Transverse colon (tissue), 4 donors: ENCODE data around the gene LGR6. TPM values are rescaled to one million over a fixed set of nuclear protein-coding genes. Genes with fewer than 3 reads are reported as not detected.

Experiments used
- DNase-seq: peaks from one replicate; pipeline ENCODE4 v3.0.0-alpha.2; 2019
- H3K27ac ChIP-seq, 4 donors: fragments of 200-600 bp; sonication (generic); 2 replicates each; pipeline ENCODE4 v1.5.1; 2016 to 2018; ENCODE audit warnings: inconsistent platforms in 4 of 4
- H3K27me3 ChIP-seq: fragments of 200-600 bp; sonication (generic); 2 replicates; pipeline ENCODE4 v1.5.1; 2017; ENCODE audit warnings: inconsistent platforms
- H3K36me3 ChIP-seq, 4 donors: fragments of 200-600 bp; sonication (generic); 2 replicates each; pipeline ENCODE4 v1.5.1; 2017 to 2019; ENCODE audit warnings: inconsistent platforms in 4 of 4
- H3K4me1 ChIP-seq, 4 donors: fragments of 200-600 bp; sonication (generic); 2 replicates each; pipeline ENCODE4 v1.5.1; 2017 to 2020; ENCODE audit warnings: inconsistent platforms in 4 of 4
- H3K4me3 ChIP-seq, 4 donors: fragments of 200-600 bp; sonication (generic); 1 replicate in 1 of 4; 2 replicates in 3 of 4; pipeline versions ENCODE4 v1.5.1 to v1.6.1; 2017 to 2019; ENCODE audit warnings: inconsistent platforms in 4 of 4
- H3K9me3 ChIP-seq, 2 donors: fragments of 200-600 bp; sonication (generic); 2 replicates each; pipeline ENCODE4 v1.5.1; 2017 to 2019; ENCODE audit warnings: inconsistent platforms in 2 of 2
- EP300 ChIP-seq: sonication (generic); formaldehyde crosslinking; IDR thresholded peaks from one replicate; pipeline ENCODE4 v1.6.1; 2017; ENCODE audit warnings: antibody characterized with exemption, low read depth
- POLR2A ChIP-seq: fragments of 450-650 bp; IDR thresholded peaks from one replicate; pipeline ENCODE4 v1.6.1; 2016; ENCODE audit warnings: antibody characterized with exemption, mild to moderate bottlenecking, moderate library complexity
- POLR2AphosphoS5 ChIP-seq, 3 donors: sonication (generic); formaldehyde crosslinking; IDR thresholded peaks; one replicate each; pipeline ENCODE4 v1.6.1; 2016; ENCODE audit warnings: antibody characterized with exemption in 3 of 3
- WGBS, 2 donors: methylation state at CpG; one replicate each; pipeline ENCODE4 v1.1.5; 2018; ENCODE audit warnings: low coverage in 1 of 2; 5-methylcytosine and 5-hydroxymethylcytosine counted together
- in situ Hi-C, 4 donors: fragments of 200-750 bp; cut with MboI; loops; one replicate each; pipeline versions ENCODE4 v1.15.0 to v1.15.1; 2017; ENCODE audit warnings: low sequenced_read_pairs in 3 of 4, low pct_ligation_motif_present in 1 of 4, low pct_unique_long_range_greater_than_20kb in 1 of 4
- intact Hi-C: fragments of 100-400 bp; cut with DNase I; formaldehyde crosslinking; loops from one replicate; pipeline ENCODE4 v1.15.1; 2023; ENCODE audit warnings: low total_unique reads
- total RNA-seq, 4 donors: library from RNA; depleted of rRNA; stranded (reverse); fragments of >200 nt; gene quantifications; one replicate each; pipeline ENCODE4 v1.1.0, GENCODE V29; 2016
- TF ChIP-seq, protein P1 (sequence below), 5 experiments: fragments of 200-600 bp in 3 of 5; fragments of 450-650 bp in 2 of 5; sonication (generic) in 3 of 5; IDR thresholded peaks; 1 replicate in 2 of 5; 2 replicates in 3 of 5; pipeline ENCODE4 v1.5.1; 2016 to 2017; ENCODE audit warnings: antibody characterized with exemption in 5 of 5, inconsistent platforms in 3 of 5, mild to moderate bottlenecking in 2 of 5, moderate library complexity in 1 of 5

Gene LGR6
- total RNA-seq, 4 donors from 2014 or later = 0.41 to 1.6 TPM; not detected in 2

DNA sequence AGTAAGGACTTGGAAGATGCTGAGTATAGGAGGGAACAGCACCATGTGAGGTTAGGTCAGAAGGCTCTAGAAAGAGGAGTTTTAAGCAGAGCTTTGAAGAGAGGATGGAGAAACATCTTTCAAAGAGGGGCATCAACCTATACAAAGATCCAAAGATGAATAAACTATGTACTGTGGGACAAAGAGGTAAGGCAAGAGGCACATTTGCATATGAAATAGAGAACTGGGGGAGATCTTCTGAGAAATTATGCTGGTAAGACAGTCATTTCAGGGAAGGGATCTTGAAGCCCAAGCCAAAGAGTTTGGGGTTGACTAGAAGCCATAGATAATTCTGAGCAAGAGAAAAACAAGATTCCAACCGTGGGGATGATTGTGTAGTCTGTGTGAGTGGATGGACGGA lies 70.0 kb downstream of the LGR6 start:
- WGBS, 2 donors = 44 to 63% methylated on average over 2 of the region's 2 CpGs
- H3K27ac ChIP-seq = no peak overlapping the region
- no peaks in the 10 kb centered on the region for H3K36me3 ChIP-seq
- no peaks in the 10 kb centered on the region for H3K9me3 ChIP-seq
- no peaks in the 10 kb centered on the region for H3K4me1 ChIP-seq
- no peak for TF ChIP-seq EP300
- no peak overlapping the region for H3K4me3 ChIP-seq
- peaks cover 12% of the 10 kb centered on the region for H3K27me3 ChIP-seq
- intact Hi-C loops = no loop called here
- in situ Hi-C loops = no loop called here
- DNase-seq = no peak

DNA sequence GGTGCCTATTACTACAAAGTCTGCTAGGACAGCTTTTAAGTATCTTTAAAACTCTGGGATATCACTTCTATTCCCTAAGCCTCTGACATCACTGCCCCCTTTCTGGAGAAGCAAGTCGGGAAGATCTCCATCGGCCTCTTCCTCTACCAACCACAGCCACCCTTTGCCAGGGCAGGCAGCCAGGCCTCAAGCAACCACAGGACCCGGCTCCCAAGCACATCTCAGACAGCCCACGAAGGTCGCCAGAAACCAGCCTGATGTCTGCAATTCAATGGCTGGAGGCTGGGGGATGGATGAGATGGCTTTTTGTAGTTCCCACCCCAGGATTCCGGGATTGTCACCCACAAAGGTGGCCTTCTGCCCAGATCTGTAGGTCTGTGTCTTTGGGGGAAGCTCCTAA lies 70.7 kb downstream of the LGR6 start:
- intact Hi-C loops (no loop called here), in situ Hi-C loops (no loop called here)
- Histone ChIP-seq H3K4me1 (no peaks in the 10 kb centered on the region), H3K9me3 (no peaks in the 10 kb centered on the region), H3K27me3 (peaks cover 12% of the 10 kb centered on the region), H3K36me3 (no peaks in the 10 kb centered on the region), H3K27ac (no peak overlapping the region), H3K4me3 (no peak overlapping the region)
- TF ChIP-seq POLR2A (no peak), EP300 (no peak), POLR2AphosphoS5 (IDR thresholded peaks at IDR 0.05) (no peak)
- TF ChIP-seq, protein P1, sequence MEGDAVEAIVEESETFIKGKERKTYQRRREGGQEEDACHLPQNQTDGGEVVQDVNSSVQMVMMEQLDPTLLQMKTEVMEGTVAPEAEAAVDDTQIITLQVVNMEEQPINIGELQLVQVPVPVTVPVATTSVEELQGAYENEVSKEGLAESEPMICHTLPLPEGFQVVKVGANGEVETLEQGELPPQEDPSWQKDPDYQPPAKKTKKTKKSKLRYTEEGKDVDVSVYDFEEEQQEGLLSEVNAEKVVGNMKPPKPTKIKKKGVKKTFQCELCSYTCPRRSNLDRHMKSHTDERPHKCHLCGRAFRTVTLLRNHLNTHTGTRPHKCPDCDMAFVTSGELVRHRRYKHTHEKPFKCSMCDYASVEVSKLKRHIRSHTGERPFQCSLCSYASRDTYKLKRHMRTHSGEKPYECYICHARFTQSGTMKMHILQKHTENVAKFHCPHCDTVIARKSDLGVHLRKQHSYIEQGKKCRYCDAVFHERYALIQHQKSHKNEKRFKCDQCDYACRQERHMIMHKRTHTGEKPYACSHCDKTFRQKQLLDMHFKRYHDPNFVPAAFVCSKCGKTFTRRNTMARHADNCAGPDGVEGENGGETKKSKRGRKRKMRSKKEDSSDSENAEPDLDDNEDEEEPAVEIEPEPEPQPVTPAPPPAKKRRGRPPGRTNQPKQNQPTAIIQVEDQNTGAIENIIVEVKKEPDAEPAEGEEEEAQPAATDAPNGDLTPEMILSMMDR (IDR thresholded peaks at IDR 0.05) = no peak
- DNase-seq = no peak
- WGBS, 2 donors = 57 to 80% methylated on average over 1 to 6 of the region's 6 CpGs

DNA sequence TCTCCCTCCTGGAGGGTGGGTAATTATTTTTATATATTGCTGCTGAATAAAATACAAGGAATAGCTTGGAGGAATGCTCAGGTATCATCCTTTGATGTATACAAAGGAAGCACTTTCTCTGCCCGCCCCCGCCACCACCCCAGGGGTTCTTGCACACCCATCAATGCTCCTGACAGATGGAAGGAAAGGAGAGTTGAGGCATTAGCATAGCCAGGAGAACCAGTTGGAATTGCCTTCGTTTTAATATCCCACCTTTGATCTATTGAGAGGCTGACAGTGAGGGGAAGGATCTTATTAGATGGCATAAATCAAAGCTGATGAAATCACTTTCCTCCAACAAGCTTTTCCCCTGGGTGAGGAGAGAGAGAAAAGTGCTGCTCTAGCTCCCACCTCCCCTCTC lies 71.1 kb downstream of the LGR6 start:
- DNase-seq = no peak
- no peaks in the 10 kb centered on the region for H3K4me1 ChIP-seq
- intact Hi-C loops = no loop called here
- in situ Hi-C loops = no loop called here
- H3K4me3 ChIP-seq = no peak overlapping the region
- TF ChIP-seq POLR2AphosphoS5 (IDR thresholded peaks at IDR 0.05) = no peak
- no peak for TF ChIP-seq EP300
- TF ChIP-seq, protein P1 (IDR thresholded peaks at IDR 0.05) = no peak
- TF ChIP-seq POLR2A = no peak
- H3K27ac ChIP-seq = no peak overlapping the region
- no peaks in the 10 kb centered on the region for H3K36me3 ChIP-seq
- no peaks in the 10 kb centered on the region for H3K9me3 ChIP-seq
- 69% methylated on average over 3 of the region's 3 CpGs; no CpG with 5 or more reads in 1 of the 2 donors for WGBS, 2 donors
- H3K27me3 ChIP-seq = peaks cover 12% of the 10 kb centered on the region

DNA sequence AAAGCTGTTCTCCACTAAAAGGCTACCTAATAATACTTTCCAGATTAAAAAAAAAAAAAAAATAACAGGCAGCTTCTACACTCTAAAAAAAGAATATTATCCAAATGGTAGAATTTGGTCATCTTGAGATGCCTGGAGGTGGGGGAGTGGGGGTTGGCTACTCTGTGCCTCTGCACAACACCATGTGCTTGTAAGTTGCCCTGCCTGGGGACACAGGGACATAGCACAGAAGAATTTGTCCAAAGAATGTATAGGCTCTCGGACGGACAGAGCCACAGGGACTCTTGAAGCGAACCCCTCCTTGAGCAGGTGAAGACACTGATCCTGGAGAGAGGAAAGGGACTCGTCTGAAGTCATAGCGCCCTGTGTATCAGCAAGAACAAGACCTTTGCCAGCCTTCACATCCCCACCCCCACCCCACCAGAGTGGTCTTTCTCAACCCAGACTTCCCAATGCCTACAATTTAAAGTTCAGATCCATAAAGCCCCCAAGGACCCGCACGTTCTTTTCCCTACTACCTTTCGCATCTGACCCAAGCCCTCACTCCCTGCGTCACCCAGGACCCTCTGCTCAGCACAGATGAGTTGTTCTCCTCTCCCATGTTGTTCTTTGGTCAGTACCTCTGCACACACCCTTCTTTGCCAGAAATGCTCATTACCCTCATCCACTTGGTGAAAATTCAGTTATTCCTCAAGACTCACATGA lies 72.6 kb downstream of the LGR6 start:
- TF ChIP-seq EP300 (no peak), POLR2A (no peak), POLR2AphosphoS5 (IDR thresholded peaks at IDR 0.05) (no peak)
- TF ChIP-seq, protein P1 (IDR thresholded peaks at IDR 0.05) = no peak
- H3K36me3 ChIP-seq = no peaks in the 10 kb centered on the region
- 89 to 90% methylated on average over 6 to 9 of the region's 9 CpGs for WGBS, 2 donors
- H3K9me3 ChIP-seq = no peaks in the 10 kb centered on the region
- peaks cover 8% of the 10 kb centered on the region for H3K27me3 ChIP-seq
- no peak for DNase-seq
- no peak overlapping the region for H3K27ac ChIP-seq
- in situ Hi-C loops (no loop called here), intact Hi-C loops (no loop called here)
- H3K4me3 ChIP-seq = no peak overlapping the region
- no peaks in the 10 kb centered on the region for H3K4me1 ChIP-seq

DNA sequence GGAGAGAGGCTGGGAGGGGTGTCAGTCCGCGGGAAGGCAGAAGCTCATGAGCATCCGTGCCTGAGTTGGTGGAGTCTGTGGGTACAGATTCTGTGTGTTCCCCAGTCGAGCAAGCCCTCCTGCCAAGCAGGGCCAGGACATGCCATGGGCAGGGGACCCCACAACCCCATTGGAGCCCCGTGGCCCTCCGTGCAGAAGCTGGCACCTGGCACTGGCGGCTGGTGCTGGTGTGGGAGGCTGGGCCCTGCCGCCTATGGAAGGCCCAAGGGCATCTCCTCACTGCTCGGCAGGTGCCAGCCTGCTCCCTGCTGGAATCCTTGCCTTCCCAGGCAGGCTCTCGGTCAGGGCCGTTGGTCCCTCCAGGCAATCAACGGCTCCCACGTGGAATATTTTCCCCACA lies 74.4 kb downstream of the LGR6 start:
- no peaks in the 10 kb centered on the region for H3K4me1 ChIP-seq
- H3K36me3 ChIP-seq = no peaks in the 10 kb centered on the region
- peaks cover 8% of the 10 kb centered on the region for H3K27me3 ChIP-seq
- intact Hi-C loops (no loop called here), in situ Hi-C loops (no loop called here)
- no peaks in the 10 kb centered on the region for H3K9me3 ChIP-seq
- no peak for DNase-seq
- TF ChIP-seq POLR2AphosphoS5 (IDR thresholded peaks at IDR 0.05) = no peak
- TF ChIP-seq, protein P1 (IDR thresholded peaks at IDR 0.05) = no peak
- no peak for TF ChIP-seq POLR2A
- TF ChIP-seq EP300 = no peak
- H3K4me3 ChIP-seq = no peak overlapping the region
- 87% methylated on average over 13 of the region's 13 CpGs; no CpG with 5 or more reads in 1 of the 2 donors for WGBS, 2 donors
- no peak overlapping the region for H3K27ac ChIP-seq
